Middle frontal gyrus (tissue), 1 donor: ENCODE measurements around the gene PDE4D.

Source experiments
- DNase-seq: peaks from one replicate; pipeline ENCODE4 v3.0.0-alpha.2; 2015; ENCODE audit warnings: low spot score; ENCODE audit errors: extremely low spot score

The PDE4D gene

DNA sequence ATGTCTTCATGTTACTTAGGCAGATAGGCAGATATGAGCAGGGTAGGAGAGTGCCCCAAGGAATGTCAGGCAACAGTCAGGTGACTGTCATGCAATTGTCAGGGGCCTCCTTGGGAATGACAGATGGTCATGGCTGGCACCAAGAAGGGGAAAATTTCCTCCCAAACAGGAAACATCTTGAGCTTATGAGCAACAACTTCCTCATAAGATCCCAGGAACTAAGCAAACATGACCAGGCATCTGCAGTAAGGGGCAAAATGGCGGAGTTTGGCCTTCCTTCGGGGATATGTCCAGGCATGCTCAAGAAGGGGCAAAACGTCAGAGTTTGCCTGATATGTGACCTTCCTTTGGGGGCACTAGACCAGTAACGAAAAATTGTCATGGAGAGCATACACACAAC, 591.8 kb downstream of the PDE4D start:
- DNase-seq = no peak

- no peak for DNase-seq
Measured at GRCh38 chr5:59300930-59301329, 592.6 kb downstream of the PDE4D start.

DNA sequence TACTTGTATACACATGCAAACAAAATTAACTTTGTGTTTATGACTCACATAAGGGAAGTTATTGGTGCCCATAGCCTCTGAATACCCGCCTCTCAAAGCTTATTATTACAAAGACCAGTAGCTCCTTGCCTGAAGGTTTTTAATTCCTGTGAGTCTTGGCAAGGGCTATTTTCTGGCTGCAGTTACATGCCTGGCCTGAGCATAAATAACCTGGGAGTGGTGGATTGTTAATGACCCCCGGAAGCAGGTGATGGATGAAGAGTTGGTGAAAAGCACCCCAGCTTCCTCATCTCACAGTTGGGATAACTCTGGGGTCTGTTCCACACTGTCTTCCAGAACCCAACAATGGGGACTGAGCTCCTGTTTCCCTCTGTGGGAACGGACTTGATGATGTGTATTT, 594.5 kb downstream of the PDE4D start:
- no peak for DNase-seq

DNA sequence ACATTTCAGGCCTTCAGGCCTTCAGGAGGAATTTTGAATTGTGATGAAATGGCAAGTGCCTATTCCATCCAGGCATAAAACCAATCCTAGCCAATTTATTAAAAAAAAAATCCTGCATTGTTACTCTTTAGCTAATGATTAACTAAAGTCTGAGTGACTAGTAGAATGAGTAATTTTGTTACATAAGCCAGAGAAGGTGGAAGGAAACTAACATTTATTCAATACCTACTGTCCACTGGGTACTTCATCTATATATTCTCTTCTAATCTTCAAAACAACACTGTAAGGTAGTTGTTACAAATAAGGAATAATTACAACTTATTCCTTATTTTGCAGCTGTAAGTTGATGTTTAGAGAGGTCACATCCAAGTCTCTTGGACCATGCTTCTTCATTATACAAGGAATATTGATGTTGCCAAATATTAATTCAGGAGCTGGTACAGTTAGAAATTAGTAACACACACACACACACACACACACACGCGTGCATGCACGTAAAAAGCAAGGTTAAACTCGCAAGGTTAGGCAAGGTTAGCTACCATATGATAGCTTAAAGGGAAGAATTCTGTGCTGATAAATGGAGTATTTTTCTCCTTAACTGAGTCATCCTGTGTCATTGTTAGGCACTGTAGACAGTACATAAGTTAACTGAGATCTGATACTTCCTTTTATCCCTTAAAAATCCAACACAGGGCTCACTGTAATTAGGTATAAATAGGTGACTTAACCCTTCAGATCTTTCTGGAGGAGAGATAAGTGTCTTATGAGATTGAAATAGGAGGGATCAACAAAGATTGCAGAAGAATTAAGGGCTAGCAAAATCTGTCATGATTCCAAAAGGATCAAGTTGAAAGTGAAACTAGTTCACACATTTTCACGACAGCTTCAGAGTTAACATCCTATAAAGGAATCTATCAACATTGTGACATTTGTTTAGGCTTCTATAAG, 596.9 kb downstream of the PDE4D start:
- no peak for DNase-seq

DNA sequence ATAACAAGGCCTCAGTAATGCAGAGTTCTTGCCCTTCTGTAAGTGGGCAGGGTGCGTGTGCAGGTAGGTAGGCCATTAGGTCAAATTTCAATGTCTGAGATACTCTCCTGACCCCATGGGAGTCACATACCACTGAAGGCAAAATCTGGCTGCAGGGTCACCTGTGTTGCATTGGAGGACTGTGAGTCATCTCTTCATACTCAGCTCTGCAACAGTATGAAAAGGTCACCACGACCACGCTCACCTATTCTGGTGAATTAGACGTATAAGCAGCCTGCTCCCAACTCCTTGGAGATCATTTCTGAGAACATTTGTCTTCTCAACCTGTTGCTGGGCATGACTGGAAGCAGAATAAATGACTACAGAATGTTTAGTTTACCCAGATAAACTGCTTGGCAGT, 599.8 kb downstream of the PDE4D start:
- DNase-seq = no peak

- DNase-seq = no peak
Measured at GRCh38 chr5:59291941-59292340, 601.6 kb downstream of the PDE4D start.

DNA sequence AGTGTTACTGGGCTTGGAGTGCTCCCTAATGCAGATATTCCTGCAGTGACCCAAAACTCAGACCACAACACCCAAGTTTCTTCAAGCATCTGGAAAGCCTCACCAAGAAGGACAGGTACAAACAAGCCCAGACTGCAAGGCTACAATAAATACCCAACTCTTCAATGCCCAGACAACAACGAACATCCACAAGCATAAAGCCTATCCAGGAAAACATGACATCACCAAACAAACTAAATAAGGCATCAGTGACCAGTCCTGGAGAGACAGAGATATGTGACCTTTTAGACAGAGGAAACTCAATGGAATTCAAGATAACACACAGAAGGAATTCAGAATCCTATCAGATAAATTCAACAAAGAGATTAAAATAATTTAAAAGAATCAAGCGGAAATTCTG, 605.6 kb downstream of the PDE4D start:
- DNase-seq = no peak

DNA sequence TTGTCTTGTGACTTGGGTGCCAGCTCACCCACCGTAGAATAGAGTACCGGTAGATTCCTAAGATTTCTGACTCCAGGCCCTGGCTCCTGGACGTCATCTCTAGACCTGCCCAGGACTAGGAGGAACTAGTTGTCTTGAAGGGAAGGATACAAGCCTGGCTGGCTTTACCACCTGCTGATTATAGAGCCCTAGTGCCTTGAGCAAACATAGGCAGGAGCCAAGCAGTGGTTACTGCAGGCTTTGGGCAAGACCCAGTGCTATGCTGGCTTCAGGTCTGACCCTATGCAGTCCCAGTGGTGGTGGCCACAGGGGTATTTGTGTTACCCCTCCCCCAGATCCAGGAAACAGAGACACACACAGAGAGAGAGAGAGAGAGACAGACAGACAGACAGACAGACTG, 606.2 kb downstream of the PDE4D start:
- DNase-seq = no peak

DNA sequence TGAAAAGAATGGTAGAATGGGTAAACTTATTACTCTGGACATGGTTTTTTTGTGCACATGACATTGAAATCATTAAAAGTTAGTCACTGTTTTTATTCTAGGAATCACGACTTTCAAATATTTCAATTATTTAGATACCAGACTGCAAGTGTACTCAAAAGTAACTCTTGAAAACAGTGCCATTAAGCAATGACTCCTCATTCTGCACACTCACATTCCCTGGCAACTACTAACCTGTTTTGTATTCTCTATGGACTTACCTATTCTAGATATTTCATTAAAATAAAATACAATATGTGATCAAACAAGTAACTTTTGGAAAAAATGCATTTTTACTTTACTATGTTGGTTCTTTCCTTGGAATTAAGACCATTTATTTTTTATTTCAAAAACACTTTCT, 607.0 kb downstream of the PDE4D start:
- DNase-seq = no peak

DNA sequence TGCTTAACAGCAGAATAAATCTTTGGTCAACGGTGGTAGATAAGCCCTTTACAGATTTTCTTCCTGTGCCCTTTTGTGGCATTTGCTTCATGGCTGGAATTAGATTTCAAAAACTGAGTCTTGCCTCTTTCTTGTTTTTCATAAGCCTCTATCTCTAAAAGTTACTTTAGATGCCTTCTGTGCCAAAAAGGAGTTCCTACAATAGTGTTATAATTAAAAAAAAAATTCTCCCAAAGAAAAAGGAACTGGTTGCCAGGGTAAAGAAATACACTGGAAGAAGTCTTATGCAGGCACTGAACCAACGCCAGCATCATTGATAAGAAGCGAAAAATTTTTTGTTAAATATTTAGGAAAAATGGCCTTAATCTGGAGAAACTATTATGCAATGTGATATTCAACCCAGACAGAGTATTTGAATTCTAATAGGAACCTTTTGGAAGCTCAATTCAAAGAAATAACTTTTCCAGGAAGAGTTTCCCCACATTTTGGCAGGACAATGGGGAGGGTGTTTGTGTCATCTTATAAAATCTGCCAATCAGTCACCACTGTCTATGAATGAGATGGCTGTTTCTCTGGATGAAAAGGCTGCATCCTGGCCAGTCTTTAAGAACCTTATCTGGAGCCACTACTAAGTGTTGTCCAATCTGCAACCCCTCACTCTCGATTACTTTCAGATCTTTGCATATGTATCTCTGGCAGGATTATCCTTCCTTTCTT, 608.1 kb downstream of the PDE4D start:
- no peak for DNase-seq

GRCh38 chr5:59282726-59283125, 610.8 kb downstream of the PDE4D start:
- no peak for DNase-seq

DNA sequence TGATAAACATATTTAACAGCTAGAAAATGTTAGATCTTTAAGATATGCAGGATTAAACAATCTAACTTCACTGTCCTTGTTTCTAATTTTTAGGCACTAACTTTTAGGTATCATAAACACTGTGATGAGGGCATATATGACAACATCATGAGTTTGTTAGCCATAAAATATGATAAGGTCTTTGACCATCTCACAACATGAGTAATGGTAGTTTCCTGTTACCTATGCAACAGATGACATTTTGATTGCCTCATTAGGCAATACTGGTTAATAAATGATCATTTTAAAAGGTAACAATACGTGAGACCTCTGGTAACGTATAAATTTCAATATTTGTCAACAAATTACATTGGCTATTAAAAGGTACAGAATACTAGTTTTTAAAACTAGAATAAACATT, 613.5 kb downstream of the PDE4D start:
- no peak for DNase-seq

- DNase-seq = no peak
Measured at GRCh38 chr5:59276917-59277372, 616.6 kb downstream of the PDE4D start.

DNA sequence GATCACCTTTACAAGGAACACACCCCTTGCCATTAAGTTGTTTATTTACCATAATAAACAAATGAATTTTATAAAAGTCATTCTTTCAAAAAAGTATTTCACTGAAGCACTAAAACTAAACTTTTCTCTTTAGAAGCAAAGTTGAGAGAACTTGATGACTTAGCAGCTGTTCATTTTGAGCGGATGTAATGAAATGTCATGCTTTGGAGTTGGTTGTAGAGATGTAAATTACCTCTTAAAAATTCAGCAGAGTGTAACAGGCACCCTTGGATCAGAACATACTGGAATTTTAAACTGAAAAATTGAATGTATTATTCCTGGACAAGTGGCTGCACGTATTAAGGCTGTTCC, 617.2 kb downstream of the PDE4D start:
- DNase-seq = no peak

DNA sequence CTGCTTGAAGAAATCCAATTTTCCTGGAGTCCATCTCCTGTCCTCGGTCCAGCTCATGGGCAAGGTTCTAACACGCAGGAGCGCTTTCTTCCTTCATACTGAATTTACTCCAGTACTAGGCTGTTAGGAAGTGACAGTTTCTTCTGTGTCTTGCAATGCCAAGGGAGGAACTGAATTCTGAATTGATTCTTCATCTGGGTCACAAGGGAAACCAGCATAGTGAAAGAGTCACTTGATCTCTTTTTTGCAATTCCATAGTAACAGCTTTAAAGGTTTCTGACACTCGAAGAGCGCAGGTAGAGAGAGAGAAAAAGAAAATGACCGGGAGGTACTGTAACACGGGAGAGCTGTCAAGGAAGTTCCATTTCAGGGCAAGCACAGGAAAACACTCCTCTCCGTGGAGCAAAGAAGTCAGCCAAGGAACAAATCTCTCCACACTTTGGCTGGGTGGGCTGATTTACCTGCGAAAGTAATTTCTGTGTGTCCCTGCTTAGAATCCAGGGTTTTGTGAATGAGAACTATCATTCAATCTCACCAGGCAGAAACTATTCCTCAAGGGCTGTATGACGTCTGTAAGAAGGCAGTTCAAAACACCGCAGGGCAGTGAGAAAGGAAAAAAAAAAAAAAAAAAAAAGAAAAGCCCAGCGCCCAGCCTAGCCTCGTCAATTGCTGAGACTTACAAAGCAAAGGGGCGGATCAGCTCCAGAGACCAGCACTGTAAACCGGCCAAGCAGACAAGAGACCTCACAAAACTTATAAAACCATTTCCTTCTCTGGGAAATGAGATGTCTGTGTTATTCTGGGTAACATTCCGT, 617.8 kb downstream of the PDE4D start:
- DNase-seq = no peak

GRCh38 chr5:59275170-59275509, 618.4 kb downstream of the PDE4D start:
- DNase-seq = no peak

GRCh38 chr5:59274106-59274636, 619.4 kb downstream of the PDE4D start:
- DNase-seq = no peak

DNA sequence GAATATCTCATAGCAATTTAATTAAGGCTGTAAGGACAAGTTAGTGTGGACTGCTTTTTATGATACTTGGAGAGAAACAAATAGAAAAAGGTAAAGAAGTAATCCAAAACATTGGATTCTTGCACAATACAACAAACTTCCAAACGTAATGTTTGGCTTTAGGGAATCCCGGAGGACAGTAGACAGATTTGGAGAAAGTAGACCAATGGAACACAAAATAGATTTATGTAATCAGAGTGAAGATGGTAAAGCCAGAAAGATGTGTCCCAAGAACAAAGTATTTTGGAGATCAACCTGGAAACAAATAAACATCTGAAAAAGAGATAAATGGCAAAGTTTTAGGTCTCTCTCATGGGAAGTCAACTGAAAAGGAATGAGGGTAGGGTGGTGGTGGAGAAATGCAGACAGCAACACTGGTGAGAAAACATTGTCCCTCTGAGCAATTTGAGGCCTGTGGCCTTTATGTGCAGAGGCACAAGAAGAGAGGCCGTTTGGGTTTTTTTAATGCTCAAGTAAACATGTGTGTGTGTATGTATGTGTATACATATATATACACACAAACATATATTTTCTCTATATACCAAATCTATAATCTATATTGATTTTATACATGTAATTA, 620.6 kb downstream of the PDE4D start:
- no peak for DNase-seq

- no peak for DNase-seq
Measured at GRCh38 chr5:59268756-59269415, 624.6 kb downstream of the PDE4D start.

DNA sequence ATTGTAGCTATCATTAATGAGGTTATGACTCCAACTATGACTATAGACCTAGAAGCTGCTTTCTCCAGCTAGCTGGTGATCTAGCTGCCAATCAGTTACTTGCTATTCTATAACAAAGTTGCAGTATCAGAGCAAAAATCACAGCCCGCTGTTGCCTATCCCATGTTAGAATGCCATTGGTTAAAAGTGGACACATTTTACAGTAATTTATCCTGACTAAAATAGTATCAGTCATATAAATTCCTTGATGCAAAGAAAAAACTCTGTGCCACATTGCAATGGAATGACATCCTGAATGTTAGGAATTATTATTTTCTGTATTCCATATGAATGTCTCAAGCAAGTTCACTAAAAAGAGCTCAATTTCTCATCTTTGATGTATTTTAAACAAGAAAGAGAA, 626.5 kb downstream of the PDE4D start:
- no peak for DNase-seq

- DNase-seq = no peak
Measured at GRCh38 chr5:59266410-59266809, 627.1 kb downstream of the PDE4D start.
